Measurements from ENCODE around the gene PHF14.

Gene PHF14

DNA sequence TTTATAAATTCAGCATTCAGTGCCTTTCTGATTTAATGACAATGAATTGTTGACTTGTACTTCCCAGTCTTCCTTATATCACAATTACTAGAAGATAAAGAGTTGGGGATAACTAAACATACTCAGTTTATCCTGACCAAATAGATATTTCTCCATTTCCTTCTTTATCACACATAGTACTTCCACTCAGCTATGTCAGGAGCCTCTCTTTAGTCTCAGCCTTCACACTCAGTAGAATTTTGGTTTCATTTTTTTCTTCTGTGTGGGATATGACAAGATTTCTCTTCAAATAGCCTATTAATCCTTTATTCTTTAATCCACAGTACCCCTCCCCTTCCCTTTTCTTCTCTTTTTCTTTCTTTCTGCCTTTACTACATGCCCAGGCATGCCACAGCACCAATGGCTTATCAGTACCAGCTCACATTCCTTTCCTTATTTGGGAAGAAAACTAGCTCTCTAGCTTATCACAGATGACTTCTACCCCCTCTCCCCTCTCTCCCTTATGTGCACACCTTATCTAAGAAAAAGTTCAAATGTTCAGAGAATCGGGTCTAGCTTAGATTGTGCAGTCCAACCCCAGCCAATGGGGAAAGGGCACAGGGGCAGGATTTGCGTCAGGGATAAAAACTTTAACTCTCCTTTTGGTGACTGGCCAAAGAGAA is 109.0 kb downstream of the PHF14 start:
- no peak for DNase-seq (ENCODE audit: low read depth in 2 of 2)

DNA sequence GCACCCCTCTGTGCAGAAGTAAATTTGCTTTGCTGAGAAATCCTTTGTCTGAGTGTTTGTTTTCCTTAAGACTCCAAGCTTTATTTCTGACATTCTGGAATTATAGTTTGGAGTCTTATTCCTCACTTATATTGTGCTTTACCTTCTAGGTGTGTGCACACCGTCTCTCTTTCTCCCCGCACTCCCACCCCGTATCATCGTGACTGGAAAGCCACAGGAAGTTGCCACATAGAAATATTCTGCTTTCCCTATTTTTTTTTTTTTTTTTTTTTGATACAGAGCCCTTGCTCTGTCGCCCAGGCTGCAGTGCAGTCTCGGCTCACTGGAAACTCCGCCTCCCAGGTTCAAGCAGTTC is 109.5 kb downstream of the PHF14 start:
- no peak for DNase-seq (ENCODE audit: low read depth in 2 of 2)

DNA sequence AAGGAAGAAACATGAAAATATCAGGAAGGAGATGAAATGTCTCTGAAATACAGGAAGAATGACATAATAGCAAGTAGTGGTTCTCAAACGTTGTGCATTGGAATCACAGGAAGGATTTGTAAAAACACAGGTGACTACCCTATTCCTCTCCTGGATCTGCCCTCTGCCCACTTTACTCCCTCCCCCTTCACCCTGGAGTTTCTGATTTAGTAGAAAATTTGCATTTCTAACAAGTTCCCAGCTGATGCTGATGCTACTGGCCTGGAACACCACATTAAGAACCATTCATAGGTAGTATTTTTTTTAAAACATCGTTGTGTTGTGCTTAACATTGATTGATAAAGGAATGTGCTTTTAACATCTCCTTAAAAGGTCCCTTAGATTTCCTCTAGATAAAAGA is 130.9 kb downstream of the PHF14 start:
- no peak for DNase-seq (ENCODE audit: low read depth in 2 of 2)

DNA sequence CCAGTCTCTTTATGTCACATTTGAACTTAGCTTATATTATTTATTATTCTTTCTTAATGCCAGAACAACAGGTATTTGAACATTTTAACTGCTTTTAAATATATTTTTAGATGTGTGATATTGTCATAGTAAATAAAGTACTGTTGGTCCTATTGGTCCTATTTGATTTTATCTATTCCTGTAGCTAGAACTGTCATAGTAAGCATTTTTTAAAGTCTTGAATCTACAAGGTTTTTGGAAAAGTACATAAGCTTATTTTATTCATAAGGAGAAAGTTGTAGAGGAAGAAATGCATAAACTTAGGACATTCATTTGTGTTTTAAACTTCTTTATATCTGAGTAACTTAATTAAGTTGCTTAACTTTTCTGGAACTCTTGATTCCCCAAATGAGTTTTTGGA is 136.0 kb downstream of the PHF14 start:
- DNase-seq (ENCODE audit: low read depth in 2 of 2), result no peak

DNA sequence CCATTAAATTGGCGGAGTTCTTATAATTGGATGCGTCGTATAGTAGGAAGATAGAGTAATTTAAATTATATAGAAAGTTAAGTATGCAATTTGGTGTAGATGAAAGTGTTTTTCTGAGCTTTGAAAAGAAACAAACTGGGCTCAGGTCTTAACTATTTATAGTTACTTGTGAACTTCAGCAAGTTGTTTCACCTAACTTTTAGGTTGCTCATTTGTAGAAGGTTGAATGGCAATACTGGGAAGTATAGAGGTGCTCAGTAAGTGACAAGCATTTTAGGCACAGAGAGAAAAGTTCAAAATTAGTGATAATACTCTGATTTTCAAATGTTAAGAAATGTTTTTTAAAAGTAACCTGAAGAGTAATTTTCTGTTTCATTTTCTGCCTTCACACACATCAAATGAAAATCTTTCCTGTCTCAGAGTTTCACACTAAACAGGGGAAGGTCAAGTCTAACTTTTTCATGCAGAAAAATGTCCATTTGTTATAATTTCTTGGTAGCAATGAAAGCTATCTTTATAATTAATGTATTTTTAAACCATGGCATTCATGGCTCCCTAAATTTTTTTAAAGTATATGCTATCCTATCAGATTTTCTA is 146.5 kb downstream of the PHF14 start:
- DNase-seq (ENCODE audit: low read depth in 2 of 2), result no peak

DNA sequence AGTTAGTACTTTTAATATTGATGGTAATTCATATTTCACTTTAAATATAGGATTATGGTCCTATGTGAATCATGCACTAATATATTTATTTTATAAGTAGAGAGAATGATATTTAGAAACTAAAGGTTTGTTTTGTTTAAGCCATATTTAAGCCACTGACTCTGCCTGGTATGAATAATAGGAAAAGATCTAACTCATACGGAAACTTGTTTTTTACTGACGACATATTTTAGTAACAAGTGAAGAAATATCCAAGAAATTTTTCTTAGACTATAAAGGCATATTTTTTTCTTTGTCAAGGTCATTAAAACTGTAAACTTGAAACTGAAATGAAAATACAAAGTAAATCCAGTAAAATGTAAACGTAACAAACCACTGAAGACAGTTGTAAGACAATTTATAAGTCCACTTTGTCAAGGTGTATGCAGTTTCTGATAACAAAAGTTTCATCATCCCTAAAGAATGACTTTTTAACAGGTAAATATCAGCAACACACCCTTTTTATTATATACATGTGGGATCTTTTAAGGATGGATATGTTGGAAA is 147.1 kb downstream of the PHF14 start:
- no peak for DNase-seq (ENCODE audit: low read depth in 2 of 2)

GRCh38 chr7:11124856-11125559 is 151.3 kb downstream of the PHF14 start:
- DNase-seq (ENCODE audit: low read depth in 2 of 2), result no peak

GRCh38 chr7:11127114-11127785 is 153.6 kb downstream of the PHF14 start:
- no peak for DNase-seq (ENCODE audit: low read depth in 2 of 2)

GRCh38 chr7:11127988-11128387 is 154.3 kb downstream of the PHF14 start:
- DNase-seq (ENCODE audit: low read depth in 2 of 2), result no peak

GRCh38 chr7:11128498-11128897 is 154.8 kb downstream of the PHF14 start:
- DNase-seq (ENCODE audit: low read depth in 2 of 2), result no peak

GRCh38 chr7:11130012-11130411 is 156.3 kb downstream of the PHF14 start:
- no peak for DNase-seq (ENCODE audit: low read depth in 2 of 2)

GRCh38 chr7:11130601-11131000 is 156.9 kb downstream of the PHF14 start:
- no peak for DNase-seq (ENCODE audit: low read depth in 2 of 2)

DNA sequence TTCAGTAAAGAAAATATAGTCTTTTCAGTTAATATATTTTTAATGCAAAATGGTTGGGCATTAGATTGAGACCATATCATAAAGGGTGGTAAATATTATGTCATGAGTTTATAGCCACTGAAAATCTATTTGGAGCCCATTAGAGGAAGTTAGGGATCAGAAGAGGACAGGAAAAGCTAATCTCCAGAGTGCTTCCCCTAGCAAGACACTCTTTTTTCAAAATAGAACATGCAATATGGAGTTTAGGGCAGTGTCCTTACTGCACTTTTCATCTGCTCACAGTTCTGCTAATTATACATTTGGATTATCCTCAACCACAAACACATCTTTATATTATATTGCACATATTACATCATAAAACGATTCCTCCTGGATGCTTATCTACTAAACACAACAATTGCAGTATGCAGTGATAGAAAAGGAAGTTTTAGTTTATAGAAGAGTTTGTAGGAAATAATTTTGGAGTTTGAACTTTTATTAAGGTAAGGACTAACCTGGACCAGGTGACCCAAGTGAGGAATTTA is 159.8 kb downstream of the PHF14 start:
- DNase-seq (ENCODE audit: low read depth in 2 of 2), result no peak

DNA sequence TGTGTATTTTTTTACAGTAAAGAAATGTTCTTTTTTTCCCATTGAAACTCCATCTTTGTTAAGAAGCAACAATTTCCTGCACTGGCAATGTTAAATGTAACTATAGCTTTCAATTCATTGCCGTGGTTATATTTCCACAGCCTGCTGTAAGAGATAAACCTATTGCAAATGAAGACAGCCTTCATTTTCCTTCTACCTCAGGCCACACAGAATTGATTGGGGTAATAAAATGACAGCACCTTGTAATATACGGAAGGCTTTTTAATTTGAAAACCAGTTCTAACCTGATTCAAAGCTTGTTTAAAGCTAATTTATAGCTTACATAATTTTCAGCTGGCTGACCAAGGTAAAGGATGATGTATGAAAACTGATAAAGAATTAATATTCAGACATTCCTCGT is 161.9 kb downstream of the PHF14 start:
- DNase-seq (ENCODE audit: low read depth in 2 of 2), result no peak

- no peak for DNase-seq (ENCODE audit: low read depth in 2 of 2)
Measured at GRCh38 chr7:11141541-11141940, 167.9 kb downstream of the PHF14 start.

DNA sequence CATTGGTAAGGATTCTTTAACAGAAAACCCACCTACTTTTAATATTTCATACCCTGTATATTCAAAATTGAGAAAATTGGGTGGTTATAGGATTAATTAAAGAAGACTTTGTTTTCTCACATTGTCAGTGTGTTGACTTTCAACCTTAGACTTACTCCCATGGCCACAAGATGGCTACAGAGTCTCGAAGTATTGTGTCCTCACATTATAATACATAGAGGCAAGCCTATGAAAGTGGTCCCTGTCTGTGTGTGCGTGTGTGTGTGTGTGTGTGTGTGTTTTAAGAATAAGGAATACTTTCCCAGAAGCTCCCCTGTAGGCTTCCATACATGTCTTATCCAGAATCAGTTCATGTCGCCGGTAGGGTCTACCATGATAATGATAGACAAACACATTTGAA is 180.0 kb downstream of the PHF14 start:
- no peak for DNase-seq (ENCODE audit: low read depth in 2 of 2)

GRCh38 chr7:11155883-11156282 is 182.2 kb downstream of the PHF14 start:
- DNase-seq (ENCODE audit: low read depth in 2 of 2), result no peak

DNA sequence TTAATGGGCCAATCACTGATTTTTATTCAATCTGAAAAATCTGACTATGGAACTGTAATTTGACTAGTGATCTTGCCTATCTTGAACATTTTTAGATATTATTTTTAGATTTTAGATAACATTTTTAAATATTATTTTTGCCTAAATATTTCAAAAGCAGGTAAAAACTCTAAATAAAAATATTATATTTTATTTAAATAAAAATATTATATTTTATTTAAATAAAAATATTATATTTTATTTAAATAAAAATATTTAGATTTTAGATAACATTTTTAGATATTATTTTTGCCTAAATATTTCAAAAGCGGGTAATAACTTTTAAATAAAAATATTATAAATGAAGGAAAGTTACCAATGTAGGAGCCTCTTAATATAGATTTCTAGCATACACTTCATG is 187.8 kb downstream of the PHF14 start:
- no peak for DNase-seq (ENCODE audit: low read depth in 2 of 2)

DNA sequence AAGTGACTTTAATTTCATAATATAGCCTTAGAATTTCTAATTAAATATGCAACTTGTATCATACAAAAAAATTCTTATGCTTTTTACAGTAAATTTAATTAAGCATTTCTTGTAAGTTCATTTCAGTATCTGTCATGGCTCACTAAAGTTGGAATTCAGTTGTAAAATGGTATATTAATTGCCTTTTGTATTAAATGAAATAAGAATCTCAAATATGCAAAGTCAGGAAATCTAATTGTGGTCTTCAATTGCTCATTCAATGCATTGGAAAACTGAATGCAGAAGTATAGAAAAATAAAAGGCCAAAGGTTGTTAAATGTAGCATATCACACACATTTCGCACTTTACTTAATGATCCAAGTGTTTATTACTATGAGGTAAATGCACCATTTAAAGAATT is 189.5 kb downstream of the PHF14 start:
- DNase-seq (ENCODE audit: low read depth in 2 of 2), result no peak

GRCh38 chr7:11166051-11166450 is 192.4 kb downstream of the PHF14 start:
- DNase-seq (ENCODE audit: low read depth in 2 of 2), result no peak

- no peak for DNase-seq (ENCODE audit: low read depth in 2 of 2)
Measured at GRCh38 chr7:11168650-11169170, 195.0 kb downstream of the PHF14 start.

DNA sequence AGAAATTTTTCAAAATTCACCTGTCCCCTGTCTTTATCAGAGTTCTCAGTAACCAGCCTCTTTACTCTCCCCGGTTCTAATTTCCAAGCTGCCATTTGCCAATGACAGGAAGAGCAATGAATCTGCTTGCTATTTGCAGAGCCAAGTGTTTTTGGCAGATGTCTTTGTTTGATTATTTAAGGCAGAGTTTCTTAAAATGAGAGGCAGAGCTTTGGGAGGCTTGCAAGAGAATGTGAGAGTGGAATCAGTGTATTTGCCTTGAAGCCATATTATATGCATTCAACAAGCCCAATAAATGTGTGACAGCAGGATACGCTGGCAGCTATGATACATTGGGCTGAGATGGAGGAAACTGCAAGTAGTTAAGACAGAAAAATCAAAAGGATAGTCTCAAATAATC is 196.5 kb downstream of the PHF14 start:
- DNase-seq (ENCODE audit: low read depth in 2 of 2), result no peak
